H1 (cell line): ENCODE measurements around the gene PLXNA4. TPM values are rescaled to one million over a fixed set of nuclear protein-coding genes. Genes with fewer than 3 reads are reported as not detected.

ENCODE experiments used
- BCL11A ChIP-seq, 2 experiments: IDR thresholded peaks; one replicate each; pipeline ENCODE4 v1.6.1; 2011; ENCODE audit warnings: low read depth in 2 of 2, low read length in 2 of 2, mild to moderate bottlenecking in 2 of 2
- BRCA1 ChIP-seq: IDR thresholded peaks from 2 replicates; pipeline ENCODE4 v1.6.1; 2012; ENCODE audit warnings: low read depth, low read length, improper control_type of control experiment
- CHD1 ChIP-seq: IDR thresholded peaks from 2 replicates; pipeline ENCODE4 v1.6.1; 2012; ENCODE audit warnings: low read depth, low read length, improper control_type of control experiment
- EP300 ChIP-seq, 2 experiments: IDR thresholded peaks; 1 replicate in 1 of 2; 2 replicates in 1 of 2; pipeline ENCODE4 v1.6.1; 2011 to 2012; ENCODE audit warnings: low read depth in 2 of 2, low read length in 2 of 2, mild to moderate bottlenecking in 2 of 2, borderline replicate concordance in 1 of 2, inconsistent platforms in 1 of 2, moderate library complexity in 1 of 2
- FOSL1 ChIP-seq: IDR thresholded peaks from 2 replicates; pipeline ENCODE4 v1.6.1; 2011; ENCODE audit warnings: mild to moderate bottlenecking, low read depth, low read length, moderate library complexity; ENCODE audit not compliant: insufficient read depth
- HDAC2 ChIP-seq, 2 experiments: fragments of 300-600 bp in 1 of 2; sonication (generic) in 1 of 2; IDR thresholded peaks; 2 replicates each; pipeline ENCODE4 v1.6.1; 2011 to 2012; ENCODE audit warnings: low read depth in 2 of 2, low read length in 2 of 2, mild to moderate bottlenecking in 2 of 2, moderate library complexity in 2 of 2, borderline replicate concordance in 1 of 2, inconsistent platforms in 1 of 2
- SAP30 ChIP-seq: fragments of 300-600 bp; sonication (generic); IDR thresholded peaks from 2 replicates; pipeline ENCODE4 v1.7.1; 2012; ENCODE audit warnings: low read length, moderate library complexity, mild to moderate bottlenecking, inconsistent platforms; ENCODE audit not compliant: insufficient read depth, insufficient replicate concordance
- SIN3A ChIP-seq, 2 experiments: IDR thresholded peaks in 1 of 2; conservative IDR thresholded peaks in 1 of 2; 2 replicates each; pipeline ENCODE4 v1.6.1; 2011 to 2012; ENCODE audit warnings: low read length in 2 of 2, improper control_type of control experiment in 1 of 2, low read depth in 1 of 2, mild to moderate bottlenecking in 1 of 2
- TEAD4 ChIP-seq: IDR thresholded peaks from 2 replicates; pipeline ENCODE4 v1.6.1; 2012; ENCODE audit warnings: low read depth, low read length, inconsistent platforms, mixed read lengths
- polyA plus RNA-seq, 7 experiments: library from polyadenylated mRNA; depleted of rRNA in 3 of 7; stranded (reverse) in 5 of 7; unstranded in 2 of 7; fragments of >200 nt in 5 of 7; fragments of 200-250 nt in 2 of 7; gene quantifications; 1 replicate in 5 of 7; 2 replicates in 1 of 7; 4 replicates in 1 of 7; pipeline versions ENCODE4 v1.2.1 to v1.2.3, GENCODE V29; 2011 to 2013; ENCODE audit warnings: missing spikeins in 2 of 7, mixed read lengths in 2 of 7
- total RNA-seq: library from RNA; stranded (reverse); fragmentation: NEBNext Ultra II Directional; extraction: Animal tissue kit (Norgen Biotek cat#: 25700); gene quantifications from 2 replicates; pipeline ENCODE4 v1.2.1, GENCODE V29; 2021

PLXNA4 gene
- total and polyA plus RNA-seq, 2 of the 8 experiments (the other 6 are each of a cell fraction or from before 2014, with no cell fraction given), result 0.76 to 0.79 TPM

GRCh38 chr7:132475669-132476116 lies 100.6 kb downstream of the PLXNA4 start (continued):
- TF ChIP-seq CHD1, result no peak
- no peak for TF ChIP-seq SAP30
- no peak for TF ChIP-seq BRCA1
- TF ChIP-seq FOSL1, result no peak
- no peak for TF ChIP-seq HDAC2 (IDR thresholded peaks at IDR 0.05; ENCODE audit: borderline replicate concordance in 1 of 2, low read depth in 2 of 2, low read length in 2 of 2)
- TF ChIP-seq EP300 (IDR thresholded peaks at IDR 0.05; ENCODE audit: borderline replicate concordance in 1 of 2, low read depth in 2 of 2, low read length in 2 of 2), result no peak
- no peak for TF ChIP-seq TEAD4
- TF ChIP-seq SIN3A (conservative IDR thresholded peaks at IDR 0.05 in 1 of 2, IDR thresholded peaks at IDR 0.05 in 1 of 2; ENCODE audit: low read depth in 1 of 2, low read length in 2 of 2), result no peak
- TF ChIP-seq BCL11A (IDR thresholded peaks at IDR 0.05; ENCODE audit: low read depth in 2 of 2, low read length in 2 of 2), result no peak
